Measurements from ENCODE around the gene COX6B2.
"Not testable (repeated sequence)": the region's sequence is repeated elsewhere in the genome, so short reads cannot be mapped to it uniquely, and the experiment has no call there.

The COX6B2 gene

GRCh38 chr19:55354698-55355212 is at the start of gene COX6B2:
Gene COX6B2, minus strand, starts transcription at chr19:55354719. Its CDS starts 198 bp downstream, at chr19:55354521.
- DNase-seq = no peak

- DNase-seq = no peak
Observed at GRCh38 chr19:55402509-55402908, 48.0 kb upstream of the COX6B2 start.

GRCh38 chr19:55401390-55401789 is 46.9 kb upstream of the COX6B2 start:
- DNase-seq = not testable (repeated sequence)

- DNase-seq = no peak
Observed at GRCh38 chr19:55400281-55401087, 46.0 kb upstream of the COX6B2 start.

- DNase-seq = no peak
Observed at GRCh38 chr19:55398200-55398925, 43.8 kb upstream of the COX6B2 start.

- no peak for DNase-seq
Observed at GRCh38 chr19:55392820-55393761, 38.6 kb upstream of the COX6B2 start.

GRCh38 chr19:55391702-55392615 is 37.4 kb upstream of the COX6B2 start:
- no peak for DNase-seq

- no peak for DNase-seq
Observed at GRCh38 chr19:55391191-55391670, 36.7 kb upstream of the COX6B2 start.

- DNase-seq = no peak
Observed at GRCh38 chr19:55390461-55390880, 36.0 kb upstream of the COX6B2 start.

GRCh38 chr19:55389386-55390317 is 35.1 kb upstream of the COX6B2 start:
- no peak for DNase-seq

- DNase-seq = no peak
Observed at GRCh38 chr19:55387736-55388497, 33.4 kb upstream of the COX6B2 start.

- no peak for DNase-seq
Observed at GRCh38 chr19:55386493-55386971, 32.0 kb upstream of the COX6B2 start.

- DNase-seq = peak; percentile 99
Observed at GRCh38 chr19:55385724-55386492, 31.4 kb upstream of the COX6B2 start, which contains the start of gene RPL28. Gene RPL28, plus strand, starts transcription at chr19:55385932. Its CDS starts 426 bp downstream, at chr19:55386358.

GRCh38 chr19:55384920-55385723 is 30.6 kb upstream of the COX6B2 start:
- DNase-seq = peak; percentile 96

GRCh38 chr19:55384131-55384919 is 29.8 kb upstream of the COX6B2 start, which contains the start of gene TMEM238:
Gene TMEM238, minus strand, starts transcription at chr19:55384292. Its CDS starts 33 bp downstream, at chr19:55384259.
- peak; percentile 48 for DNase-seq
